NB4 (cell line): ENCODE measurements around the gene MAGI2.

Experiments used
- POLR2A ChIP-seq: IDR thresholded peaks from 2 replicates; pipeline ENCODE4 v1.6.1; 2011; ENCODE audit warnings: mild to moderate bottlenecking; ENCODE audit not compliant: insufficient read length; ENCODE audit errors: extremely low read depth
- TF ChIP-seq, protein P1 (sequence below): IDR thresholded peaks from one replicate; pipeline ENCODE4 v1.5.1; 2012; ENCODE audit warnings: low read depth, low read length
- TF ChIP-seq, protein P2 (sequence below): IDR thresholded peaks from 2 replicates; pipeline ENCODE4 v1.6.1; 2011; ENCODE audit warnings: low read depth, low read length

- TF ChIP-seq, protein P1, sequence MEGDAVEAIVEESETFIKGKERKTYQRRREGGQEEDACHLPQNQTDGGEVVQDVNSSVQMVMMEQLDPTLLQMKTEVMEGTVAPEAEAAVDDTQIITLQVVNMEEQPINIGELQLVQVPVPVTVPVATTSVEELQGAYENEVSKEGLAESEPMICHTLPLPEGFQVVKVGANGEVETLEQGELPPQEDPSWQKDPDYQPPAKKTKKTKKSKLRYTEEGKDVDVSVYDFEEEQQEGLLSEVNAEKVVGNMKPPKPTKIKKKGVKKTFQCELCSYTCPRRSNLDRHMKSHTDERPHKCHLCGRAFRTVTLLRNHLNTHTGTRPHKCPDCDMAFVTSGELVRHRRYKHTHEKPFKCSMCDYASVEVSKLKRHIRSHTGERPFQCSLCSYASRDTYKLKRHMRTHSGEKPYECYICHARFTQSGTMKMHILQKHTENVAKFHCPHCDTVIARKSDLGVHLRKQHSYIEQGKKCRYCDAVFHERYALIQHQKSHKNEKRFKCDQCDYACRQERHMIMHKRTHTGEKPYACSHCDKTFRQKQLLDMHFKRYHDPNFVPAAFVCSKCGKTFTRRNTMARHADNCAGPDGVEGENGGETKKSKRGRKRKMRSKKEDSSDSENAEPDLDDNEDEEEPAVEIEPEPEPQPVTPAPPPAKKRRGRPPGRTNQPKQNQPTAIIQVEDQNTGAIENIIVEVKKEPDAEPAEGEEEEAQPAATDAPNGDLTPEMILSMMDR, result no peak
- TF ChIP-seq POLR2A, result no peak
- TF ChIP-seq, protein P2, sequence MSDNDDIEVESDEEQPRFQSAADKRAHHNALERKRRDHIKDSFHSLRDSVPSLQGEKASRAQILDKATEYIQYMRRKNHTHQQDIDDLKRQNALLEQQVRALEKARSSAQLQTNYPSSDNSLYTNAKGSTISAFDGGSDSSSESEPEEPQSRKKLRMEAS, result no peak
Measured at GRCh38 chr7:79347351-79347750, 106.1 kb downstream of the MAGI2 start.
